ENCODE measurements around the gene AHCYL1.

The AHCYL1 gene

GRCh38 chr1:110043016-110043415 lies 58.5 kb downstream of the AHCYL1 start:
- no peak for DNase-seq

GRCh38 chr1:110047463-110047862 lies 62.9 kb downstream of the AHCYL1 start:
- DNase-seq: no peak

GRCh38 chr1:110048240-110048639 lies 63.7 kb downstream of the AHCYL1 start:
- DNase-seq: no peak

DNA sequence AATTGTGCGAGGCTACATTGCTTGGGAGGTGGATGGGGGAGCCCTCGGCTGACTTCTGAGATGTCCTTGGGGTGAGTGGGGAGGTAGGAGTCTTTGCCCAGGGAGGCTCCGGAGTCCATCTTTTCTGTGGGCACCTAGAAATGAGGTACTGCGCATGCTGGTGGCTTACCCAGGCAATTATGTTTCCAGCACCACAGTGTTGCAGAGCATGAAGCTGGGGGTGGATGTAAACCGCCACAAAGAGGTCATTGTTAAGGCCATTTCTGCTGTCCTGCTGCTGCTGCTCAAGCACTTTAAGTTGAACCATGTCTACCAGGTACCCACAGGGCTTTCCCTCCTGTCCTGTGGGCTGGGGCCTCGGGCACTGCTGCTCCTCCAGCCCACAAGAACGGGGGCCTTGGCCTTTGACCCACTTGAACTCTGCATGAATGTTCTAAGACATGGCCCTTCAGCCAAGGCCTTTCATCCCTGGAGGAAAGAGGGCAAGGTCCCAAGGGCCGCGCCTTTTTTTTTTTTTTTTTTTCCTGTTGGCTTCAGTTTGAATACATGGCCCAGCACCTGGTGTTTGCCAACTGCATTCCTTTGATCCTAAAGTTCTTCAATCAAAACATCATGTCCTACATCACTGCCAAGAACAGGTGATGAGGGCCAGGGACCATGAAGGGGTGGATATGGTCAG lies 64.5 kb downstream of the AHCYL1 start:
- DNase-seq: no peak

DNA sequence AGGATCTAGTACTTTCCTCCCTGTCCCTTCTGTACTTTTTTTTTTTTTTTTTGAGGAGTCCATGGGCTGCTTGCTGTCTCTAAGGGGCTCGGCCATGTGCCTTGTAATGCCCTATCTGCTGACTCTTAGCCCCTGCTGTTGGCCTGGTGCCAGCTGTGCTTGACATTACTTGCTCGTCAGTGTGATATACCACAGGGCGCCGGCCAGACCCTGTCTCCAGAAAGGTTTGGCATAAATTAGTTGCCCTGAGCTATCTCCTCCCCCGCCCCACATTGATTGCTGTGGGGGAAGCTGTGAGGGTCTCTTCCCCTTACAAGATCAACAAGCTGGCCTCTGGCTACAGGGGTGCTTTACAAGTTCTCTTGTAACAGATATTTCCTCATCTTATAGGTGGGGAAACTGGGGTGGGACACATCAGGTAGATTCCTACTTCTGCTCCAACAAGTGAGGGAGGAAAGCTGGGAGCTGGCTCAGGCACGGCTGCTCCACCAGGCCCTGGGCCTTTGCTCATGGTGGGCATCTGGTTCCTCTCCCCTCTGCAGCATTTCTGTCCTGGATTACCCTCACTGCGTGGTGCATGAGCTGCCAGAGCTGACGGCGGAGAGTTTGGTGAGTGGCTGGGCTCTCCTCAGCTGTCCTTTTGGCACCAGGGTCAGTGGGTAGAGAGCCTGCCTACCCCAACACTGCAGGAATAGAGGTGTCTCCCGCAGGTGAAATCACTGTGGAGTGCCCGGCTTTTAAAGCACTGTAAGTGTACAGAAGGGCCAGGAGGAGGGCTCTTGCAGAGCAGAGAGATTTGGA lies 65.4 kb downstream of the AHCYL1 start:
- DNase-seq: no peak

- no peak for DNase-seq
These were observed 66.2 kb downstream of the AHCYL1 start for GRCh38 chr1:110050602-110051261.

DNA sequence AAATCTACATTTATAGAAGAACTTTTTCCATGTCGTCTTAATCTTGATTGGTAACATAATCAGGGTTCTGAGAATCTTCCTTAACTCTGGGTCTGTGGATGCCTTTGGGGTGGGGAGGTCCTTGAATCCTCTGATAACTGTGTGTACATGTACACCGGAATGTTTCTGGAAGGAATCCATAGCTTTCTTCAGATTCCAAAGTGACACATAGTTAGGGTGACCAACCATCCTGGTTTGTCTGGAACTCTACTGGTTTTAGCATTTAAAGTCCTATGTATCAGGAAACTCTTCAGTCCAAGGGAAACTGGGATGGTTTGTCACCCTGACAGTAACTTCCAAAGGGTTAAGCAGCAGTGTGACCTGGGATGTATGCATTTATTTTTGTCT lies 66.7 kb downstream of the AHCYL1 start:
- DNase-seq: no peak

- no peak for DNase-seq
These were observed 69.2 kb downstream of the AHCYL1 start for GRCh38 chr1:110053552-110054428.

GRCh38 chr1:110055493-110056284 lies 71.1 kb downstream of the AHCYL1 start:
- no peak for DNase-seq

DNA sequence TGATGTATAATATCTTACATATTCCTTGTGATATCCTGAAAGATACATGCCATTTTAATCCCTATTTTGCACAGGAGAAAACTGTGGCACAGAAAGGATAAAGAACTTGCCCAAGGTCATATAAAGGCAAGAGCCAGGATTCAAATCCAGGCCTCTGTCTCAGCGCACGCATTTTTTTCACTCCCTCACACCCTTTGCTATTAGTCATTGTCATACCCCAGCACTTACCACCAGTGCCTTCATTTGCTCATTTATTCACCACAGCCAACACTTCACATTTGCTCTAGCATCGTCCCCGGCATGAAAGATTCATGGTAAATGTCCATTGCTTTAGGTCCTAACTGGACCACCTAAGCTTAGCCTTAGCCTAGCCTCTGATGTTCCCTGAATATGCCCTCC lies 71.7 kb downstream of the AHCYL1 start:
- DNase-seq: no peak

- DNase-seq: no peak
These were observed 72.2 kb downstream of the AHCYL1 start for GRCh38 chr1:110056776-110057175.

GRCh38 chr1:110057963-110058518 lies 73.5 kb downstream of the AHCYL1 start:
- no peak for DNase-seq

GRCh38 chr1:110058591-110058990 lies 74.0 kb downstream of the AHCYL1 start:
- DNase-seq: no peak

DNA sequence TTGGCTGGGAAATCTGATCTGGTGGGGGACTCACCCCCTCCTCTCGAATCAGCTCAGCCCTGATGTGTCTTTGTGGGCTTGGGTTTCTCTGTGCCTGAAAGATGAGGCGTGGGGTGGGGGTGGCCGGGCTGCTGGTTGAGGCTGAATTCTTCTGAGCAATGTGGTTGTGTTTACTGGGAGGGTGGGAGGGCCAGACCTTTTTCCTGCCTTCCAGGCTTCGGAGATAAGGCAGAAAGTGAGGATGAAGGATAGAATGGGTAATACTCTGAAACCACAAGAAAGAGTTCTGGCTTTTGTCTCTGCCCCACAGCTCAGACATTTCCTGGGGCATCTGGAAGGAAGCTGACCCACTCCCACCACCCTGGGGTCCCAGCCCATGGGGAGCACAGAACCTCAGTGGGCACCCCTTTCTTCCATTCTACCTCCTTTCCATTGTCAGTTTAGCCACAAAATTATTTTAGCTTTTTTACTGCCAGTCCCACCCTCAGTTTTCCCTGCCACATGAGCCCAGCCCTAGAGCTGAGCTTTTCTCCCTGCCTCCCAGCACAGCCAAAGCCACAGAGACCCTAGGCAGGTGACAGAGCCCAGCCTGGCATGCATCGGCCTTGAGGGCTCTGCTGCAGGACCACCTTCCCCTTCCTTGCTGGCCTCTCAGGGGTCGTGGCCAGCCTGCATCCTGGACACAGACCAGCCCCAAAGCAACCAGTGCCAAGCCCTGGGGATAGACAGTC lies 74.7 kb downstream of the AHCYL1 start:
- no peak for DNase-seq

GRCh38 chr1:110060034-110060661 lies 75.6 kb downstream of the AHCYL1 start:
- DNase-seq: no peak

DNA sequence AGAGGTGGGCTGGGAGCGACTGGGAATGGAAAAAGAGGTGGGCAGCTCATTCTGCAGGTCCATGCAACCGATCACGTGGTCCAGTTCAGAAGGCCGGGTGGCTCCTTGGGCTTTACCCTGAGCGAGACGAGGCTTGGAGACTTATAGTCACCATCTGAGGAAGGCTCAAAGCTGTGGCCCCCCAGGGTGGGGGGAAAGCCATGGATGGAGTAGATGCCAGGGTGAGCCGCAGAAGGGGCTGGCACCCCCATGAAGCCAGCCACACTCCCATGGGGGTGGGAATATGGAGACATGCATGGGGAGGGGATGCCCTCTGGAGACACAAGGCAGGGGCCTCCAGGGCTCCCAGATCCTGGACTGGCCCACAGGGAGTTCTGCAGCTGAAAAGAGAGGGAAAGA lies 76.1 kb downstream of the AHCYL1 start:
- DNase-seq: no peak

- no peak for DNase-seq
These were observed 76.8 kb downstream of the AHCYL1 start for GRCh38 chr1:110061341-110061740.

DNA sequence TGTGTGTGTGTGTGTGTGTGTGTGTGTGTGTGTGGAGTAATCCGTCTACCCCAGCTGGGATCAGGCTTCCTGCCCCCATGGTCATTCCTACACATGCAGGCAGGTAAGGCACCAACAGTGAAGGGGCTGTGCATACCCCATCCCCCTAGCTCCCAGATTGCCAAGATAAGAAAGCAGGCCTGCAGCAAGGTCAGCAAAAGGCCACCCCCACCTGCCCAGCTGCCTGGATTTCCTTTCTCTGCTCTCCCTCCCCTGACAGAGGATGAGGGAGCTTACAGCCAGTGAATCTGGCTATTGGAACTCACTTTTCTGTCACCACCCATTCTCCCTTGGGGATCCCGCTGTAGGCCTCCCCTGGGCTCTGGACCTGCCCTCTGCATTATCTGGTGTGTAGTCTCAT lies 78.0 kb downstream of the AHCYL1 start:
- DNase-seq: no peak

DNA sequence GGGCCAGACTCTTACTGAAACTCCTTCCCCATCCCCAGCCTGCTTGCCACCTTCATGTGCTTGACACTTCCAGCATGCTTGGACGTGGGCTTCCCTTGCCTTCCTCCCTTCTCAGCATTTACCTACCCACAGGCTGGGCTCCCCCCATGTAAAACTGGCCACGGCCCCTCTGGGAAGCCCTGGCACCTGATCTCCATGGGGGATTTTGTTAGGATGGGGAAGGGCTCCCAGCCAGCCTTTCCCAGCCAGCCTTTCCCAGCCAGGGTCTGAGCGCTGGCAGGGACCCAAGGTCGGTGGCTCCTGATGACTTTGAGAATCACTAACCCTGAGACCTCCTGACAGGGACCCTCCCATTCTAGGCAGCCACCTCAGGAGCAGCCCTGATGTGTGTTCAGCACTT lies 79.2 kb downstream of the AHCYL1 start:
- DNase-seq: no peak

DNA sequence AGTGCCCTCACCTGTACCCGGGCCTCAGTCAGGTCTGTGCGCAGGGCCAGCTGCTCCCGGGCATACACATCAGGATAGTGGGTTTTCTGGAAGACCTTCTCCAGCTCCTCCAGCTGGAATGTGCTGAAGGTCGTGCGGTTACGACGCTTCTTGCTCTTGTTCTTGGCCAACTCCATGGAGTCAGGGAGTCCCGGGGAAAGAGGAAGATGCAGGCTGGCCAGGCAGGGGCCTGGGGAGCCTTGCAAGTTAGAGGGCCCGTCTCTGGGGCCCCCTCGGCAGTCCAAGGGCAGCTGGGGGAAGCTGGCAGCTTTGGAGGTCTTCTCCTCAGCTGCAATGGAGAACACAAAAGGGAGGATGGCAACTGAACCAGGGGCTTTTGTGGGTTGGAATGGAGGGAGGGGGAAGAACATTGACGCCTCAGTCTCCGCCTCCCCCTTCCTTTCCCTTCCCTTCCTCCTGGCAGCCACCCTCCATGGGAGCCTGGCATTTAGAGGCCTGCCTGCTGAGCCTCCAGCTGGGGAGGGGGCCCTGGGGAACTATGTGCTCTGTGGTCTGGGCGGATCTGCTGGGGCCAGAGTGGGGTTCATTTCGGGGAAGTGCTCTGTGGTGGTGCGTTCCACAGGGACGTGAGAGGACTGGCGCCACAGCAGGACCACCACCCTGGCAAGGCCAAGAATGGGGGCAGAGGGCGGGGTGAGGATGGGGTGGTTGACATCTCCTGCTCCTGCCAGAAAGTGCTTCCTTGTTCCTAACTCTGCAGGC lies 80.2 kb downstream of the AHCYL1 start:
- DNase-seq: no peak

Data from GF-D8 (cell line).